Peyer's patch (tissue), 4 donors: Measurements from ENCODE around the gene GCLC.

ENCODE experiments used
- POLR2A ChIP-seq, 2 donors: fragments of 450-650 bp; IDR thresholded peaks; one replicate each; pipeline ENCODE4 v1.5.1; 2017; ENCODE audit warnings: antibody characterized with exemption in 2 of 2, mild to moderate bottlenecking in 2 of 2, moderate library complexity in 2 of 2
- TF ChIP-seq, protein P1 (sequence below), 6 experiments: fragments of 450-650 bp in 4 of 6; fragments of 200-600 bp in 2 of 6; sonication (generic) in 1 of 6; IDR thresholded peaks; one replicate each; pipeline ENCODE4 v1.5.1; 2017 to 2019; ENCODE audit warnings: antibody characterized with exemption in 6 of 6, mild to moderate bottlenecking in 3 of 6, moderate library complexity in 1 of 6

GRCh38 chr6:53513056-53513455, 31.8 kb downstream of the GCLC start:
- TF ChIP-seq, protein P1, sequence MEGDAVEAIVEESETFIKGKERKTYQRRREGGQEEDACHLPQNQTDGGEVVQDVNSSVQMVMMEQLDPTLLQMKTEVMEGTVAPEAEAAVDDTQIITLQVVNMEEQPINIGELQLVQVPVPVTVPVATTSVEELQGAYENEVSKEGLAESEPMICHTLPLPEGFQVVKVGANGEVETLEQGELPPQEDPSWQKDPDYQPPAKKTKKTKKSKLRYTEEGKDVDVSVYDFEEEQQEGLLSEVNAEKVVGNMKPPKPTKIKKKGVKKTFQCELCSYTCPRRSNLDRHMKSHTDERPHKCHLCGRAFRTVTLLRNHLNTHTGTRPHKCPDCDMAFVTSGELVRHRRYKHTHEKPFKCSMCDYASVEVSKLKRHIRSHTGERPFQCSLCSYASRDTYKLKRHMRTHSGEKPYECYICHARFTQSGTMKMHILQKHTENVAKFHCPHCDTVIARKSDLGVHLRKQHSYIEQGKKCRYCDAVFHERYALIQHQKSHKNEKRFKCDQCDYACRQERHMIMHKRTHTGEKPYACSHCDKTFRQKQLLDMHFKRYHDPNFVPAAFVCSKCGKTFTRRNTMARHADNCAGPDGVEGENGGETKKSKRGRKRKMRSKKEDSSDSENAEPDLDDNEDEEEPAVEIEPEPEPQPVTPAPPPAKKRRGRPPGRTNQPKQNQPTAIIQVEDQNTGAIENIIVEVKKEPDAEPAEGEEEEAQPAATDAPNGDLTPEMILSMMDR (IDR thresholded peaks at IDR 0.05) = no peak
- TF ChIP-seq POLR2A (IDR thresholded peaks at IDR 0.05) = no peak
